C1 segment of cervical spinal cord (tissue), 14 donors: Measurements from ENCODE around the gene CLNK.

Source experiments
- DNase-seq, 14 donors: peaks; one replicate each; lab custom pipeline; 2025; lab: John Stamatoyannopoulos, UW

Gene CLNK

GRCh38 chr4:10701702-10702460, 17.3 kb upstream of the CLNK start:
- DNase-seq = no peak

- no peak for DNase-seq
Measured at GRCh38 chr4:10701161-10701560, 16.6 kb upstream of the CLNK start.

GRCh38 chr4:10698172-10698571, 13.6 kb upstream of the CLNK start:
- no peak for DNase-seq

- DNase-seq = no peak
Measured at GRCh38 chr4:10697086-10697485, 12.5 kb upstream of the CLNK start.

- no peak for DNase-seq
Measured at GRCh38 chr4:10696253-10696652, 11.7 kb upstream of the CLNK start.

GRCh38 chr4:10694828-10695209, 10.3 kb upstream of the CLNK start:
- DNase-seq = no peak

- DNase-seq = no peak
Measured at GRCh38 chr4:10694151-10694827, 9.7 kb upstream of the CLNK start.

GRCh38 chr4:10691651-10692050, 7.1 kb upstream of the CLNK start:
- DNase-seq = no peak

GRCh38 chr4:10690185-10690907, 5.8 kb upstream of the CLNK start:
- DNase-seq = no peak

- DNase-seq = no peak
Measured at GRCh38 chr4:10688846-10689245, 4.3 kb upstream of the CLNK start.

- no peak for DNase-seq
Measured at GRCh38 chr4:10688022-10688421, 3.5 kb upstream of the CLNK start.

- no peak for DNase-seq
Measured at GRCh38 chr4:10687526-10687925, 3.0 kb upstream of the CLNK start.

- DNase-seq = no peak
Measured at GRCh38 chr4:10682397-10682796, 2.2 kb downstream of the CLNK start.

- DNase-seq = peak in 1 of 14 donors; percentile 50
Measured at GRCh38 chr4:10677796-10678497, 6.6 kb downstream of the CLNK start.

GRCh38 chr4:10673817-10674369, 10.7 kb downstream of the CLNK start:
- DNase-seq = no peak

GRCh38 chr4:10672379-10672778, 12.2 kb downstream of the CLNK start:
- no peak for DNase-seq

GRCh38 chr4:10671799-10672198, 12.8 kb downstream of the CLNK start:
- DNase-seq = no peak

- no peak for DNase-seq
Measured at GRCh38 chr4:10671366-10671765, 13.2 kb downstream of the CLNK start.

GRCh38 chr4:10670321-10670720, 14.2 kb downstream of the CLNK start:
- peak in 1 of 14 donors; percentile 61 for DNase-seq

GRCh38 chr4:10667701-10668326, 16.8 kb downstream of the CLNK start:
- peak in 3 of 14 donors; percentile 17 to 88 (median 24) for DNase-seq

- peak in 1 of 14 donors; percentile 86 for DNase-seq
Measured at GRCh38 chr4:10666616-10667015, 18.0 kb downstream of the CLNK start.
